Bone marrow (tissue), 2 donors: ENCODE results near the gene EXOSC3.
"Not testable (repeated sequence)": the region's sequence is repeated elsewhere in the genome, so short reads cannot be mapped to it uniquely, and the experiment has no call there.

ENCODE experiments used
- DNase-seq, 2 donors: peaks; one replicate each; lab custom pipeline; 2025; lab: John Stamatoyannopoulos, UW

EXOSC3 gene

DNA sequence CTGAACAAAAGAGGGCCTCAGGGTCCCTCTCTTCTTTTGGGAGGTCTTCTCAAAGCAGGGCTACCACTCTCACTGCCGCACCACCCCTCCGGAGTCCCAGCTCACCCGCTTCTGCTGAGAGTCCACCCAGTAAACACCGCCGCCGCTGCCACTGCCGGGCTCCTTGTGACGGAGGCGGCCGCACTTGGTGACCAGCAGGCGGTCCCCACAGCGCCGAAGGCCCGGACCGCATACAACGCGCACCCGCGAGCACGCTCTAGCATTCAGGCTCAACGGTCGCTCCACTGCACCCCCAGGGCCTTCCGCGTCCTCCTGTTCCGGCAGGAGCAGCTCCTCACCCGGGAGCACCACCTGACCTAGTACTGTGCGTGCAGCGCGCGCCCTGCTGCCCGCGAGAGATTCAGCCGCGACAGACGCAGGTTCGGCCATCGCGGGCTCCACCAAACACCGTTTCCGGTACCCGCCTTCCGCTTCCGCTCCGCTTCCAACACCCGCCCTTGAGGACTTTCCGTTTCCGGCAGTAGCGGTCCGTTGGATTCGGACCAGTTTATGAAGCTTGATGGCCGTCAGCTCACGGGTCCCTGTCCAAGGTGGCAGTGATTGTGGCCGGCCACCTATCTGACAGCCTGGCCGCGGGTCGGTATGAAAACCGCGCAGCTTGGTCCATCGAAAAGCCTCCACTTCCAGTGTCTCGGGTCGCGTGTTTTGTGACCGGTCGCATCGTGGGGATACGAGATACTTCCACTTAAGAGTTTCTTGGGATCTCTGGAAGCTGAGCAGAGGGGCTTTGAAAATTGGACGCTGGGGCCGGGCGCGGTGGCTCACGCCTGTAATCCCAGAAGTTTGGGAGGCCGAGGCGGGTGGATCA is at the start of gene EXOSC3:
TSS of gene EXOSC3 (minus strand) at position 449 of the 868 bp plus-strand sequence. CDS start at position 429, 20 bp downstream.
- peak; percentile 80 for DNase-seq

DNA sequence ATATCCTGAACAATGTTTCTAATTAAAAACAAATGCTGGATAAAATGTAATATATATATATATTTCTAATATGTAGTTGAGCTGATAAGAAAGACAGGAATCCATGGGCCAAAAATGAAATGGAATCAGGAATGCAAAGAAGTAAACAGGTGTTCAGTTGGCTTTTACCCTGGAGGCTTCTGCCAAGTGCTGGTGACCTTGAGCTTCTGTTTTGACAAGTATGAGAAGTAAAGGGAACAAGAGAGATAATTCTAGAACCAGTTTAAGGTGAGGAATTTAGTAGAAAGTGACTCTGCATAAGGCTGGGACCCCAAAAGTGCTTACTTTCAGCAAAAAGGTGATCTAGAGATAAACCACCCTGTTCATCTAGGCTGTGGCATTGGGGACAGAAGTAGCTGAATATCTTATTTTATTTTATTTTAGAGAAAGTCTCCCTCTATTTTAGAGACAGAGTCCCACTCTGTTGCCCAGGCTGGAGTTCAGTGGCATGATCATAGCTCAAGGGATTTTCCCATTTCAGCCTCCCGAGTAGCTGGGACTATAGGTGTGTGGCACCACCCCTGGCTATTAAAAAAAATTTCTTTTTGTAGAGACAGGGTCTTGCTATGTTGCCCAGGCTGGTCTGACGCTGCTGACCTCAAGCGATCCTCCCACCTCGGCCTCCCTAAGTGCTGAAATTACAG is 42.8 kb upstream of the EXOSC3 start:
- DNase-seq: no peak

DNA sequence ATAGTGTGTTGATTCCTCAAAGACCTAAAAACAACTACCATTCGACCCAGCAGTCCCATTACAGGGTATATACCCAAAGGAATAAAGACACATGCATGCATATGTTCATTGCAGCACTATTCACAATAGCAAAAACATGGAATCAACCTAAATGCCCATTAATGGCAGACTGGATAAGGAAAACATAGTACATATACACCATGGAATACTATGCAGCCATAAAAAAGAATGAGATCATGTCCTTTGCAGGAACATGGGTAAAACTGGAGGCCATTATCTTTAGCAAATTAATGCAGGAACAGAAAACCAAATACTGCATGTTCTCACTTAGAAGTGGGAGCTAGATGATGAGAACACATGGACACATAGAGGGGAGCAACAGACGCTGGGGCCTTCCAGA is 40.3 kb upstream of the EXOSC3 start:
- DNase-seq: not testable (repeated sequence)

DNA sequence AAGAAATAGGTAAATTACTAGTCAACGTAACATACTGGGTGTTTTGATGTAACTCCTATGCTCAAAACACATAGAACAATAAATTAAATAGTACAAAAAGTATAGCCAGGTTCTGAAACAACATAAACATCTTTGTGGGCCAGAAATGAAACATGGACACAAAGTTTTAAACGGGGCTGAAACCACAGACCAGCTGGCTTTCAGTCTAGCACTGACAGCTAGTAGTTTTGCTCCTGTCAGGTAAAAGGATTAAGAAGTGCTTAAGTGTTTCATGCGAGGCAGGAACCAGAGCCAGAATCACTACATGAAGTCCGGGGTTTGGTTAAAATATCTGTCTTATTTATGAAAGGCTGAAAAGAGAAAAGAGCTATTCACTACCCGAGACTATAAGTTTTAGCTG is 35.3 kb upstream of the EXOSC3 start:
- no peak for DNase-seq

DNA sequence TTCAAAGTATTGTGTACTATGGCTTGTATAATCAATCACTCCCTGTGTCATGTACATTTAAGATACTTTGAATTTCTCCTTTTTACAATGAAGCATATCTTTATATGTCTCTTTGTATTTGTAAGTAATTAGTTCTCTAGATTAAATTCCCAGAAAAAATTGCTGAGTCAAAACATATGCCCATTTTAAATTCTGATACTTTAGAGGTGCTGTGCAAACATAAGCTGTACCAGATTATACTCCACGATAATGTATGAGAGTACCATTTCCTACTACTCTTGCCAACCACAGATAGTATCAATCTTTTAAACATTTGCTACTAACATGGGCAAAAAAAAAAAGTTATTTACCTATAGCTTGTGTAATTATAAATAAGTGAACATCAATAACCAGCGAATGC is 34.0 kb upstream of the EXOSC3 start:
- DNase-seq: no peak

DNA sequence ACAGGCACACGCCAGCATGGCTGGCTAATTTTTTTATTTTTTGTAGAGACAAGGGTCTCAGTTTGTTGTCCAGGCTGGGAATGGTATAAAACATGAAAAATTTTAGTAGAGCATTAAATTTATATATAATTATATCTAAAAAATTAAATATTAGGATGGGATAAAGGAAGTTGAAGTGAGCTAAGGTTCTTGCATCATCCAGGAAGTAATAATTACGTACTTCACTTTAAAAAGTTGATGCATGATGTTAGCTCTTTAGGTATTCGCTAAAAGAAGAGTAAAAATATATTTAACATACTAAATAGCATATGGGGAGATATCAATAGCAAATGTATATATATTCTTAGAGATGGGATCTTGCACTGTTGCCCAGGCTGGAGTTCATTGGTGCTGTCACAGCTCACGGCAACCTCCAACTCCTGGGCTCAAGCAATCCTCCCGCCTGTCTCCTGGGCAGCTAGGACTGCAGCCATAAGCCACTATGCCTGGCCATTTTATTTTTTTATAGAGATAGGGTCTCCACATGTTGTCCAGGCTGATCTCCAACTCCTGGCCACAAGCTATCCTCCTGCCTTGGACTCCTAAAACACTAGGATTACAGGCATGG is 28.0 kb upstream of the EXOSC3 start:
- no peak for DNase-seq

DNA sequence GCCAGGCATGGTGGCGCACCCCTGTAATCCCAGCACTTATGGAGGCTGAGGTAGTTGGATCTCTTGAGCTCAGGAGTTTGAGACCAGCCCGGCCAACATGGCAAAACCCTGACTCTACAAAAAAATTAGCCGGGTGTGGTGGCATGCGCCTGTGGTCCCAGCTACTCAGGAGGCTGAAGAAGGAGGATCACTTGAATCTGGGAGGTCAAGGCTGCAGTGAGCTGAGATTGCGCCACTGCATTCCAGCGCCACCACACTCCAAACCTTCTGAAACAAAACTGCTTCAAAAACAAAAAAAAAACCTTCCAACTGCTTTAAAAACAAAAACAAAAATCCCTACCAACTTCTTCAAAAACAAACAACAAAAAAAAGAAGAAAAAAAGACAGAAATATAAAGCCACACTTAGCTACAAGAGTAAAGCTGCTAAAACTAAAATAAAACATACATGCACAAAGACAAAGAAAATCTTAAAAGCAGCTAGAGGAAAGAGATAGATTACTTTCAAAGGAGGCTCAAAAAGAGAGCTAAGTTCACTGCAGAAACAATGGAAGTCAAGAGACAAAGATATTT is 27.1 kb upstream of the EXOSC3 start:
- no peak for DNase-seq

DNA sequence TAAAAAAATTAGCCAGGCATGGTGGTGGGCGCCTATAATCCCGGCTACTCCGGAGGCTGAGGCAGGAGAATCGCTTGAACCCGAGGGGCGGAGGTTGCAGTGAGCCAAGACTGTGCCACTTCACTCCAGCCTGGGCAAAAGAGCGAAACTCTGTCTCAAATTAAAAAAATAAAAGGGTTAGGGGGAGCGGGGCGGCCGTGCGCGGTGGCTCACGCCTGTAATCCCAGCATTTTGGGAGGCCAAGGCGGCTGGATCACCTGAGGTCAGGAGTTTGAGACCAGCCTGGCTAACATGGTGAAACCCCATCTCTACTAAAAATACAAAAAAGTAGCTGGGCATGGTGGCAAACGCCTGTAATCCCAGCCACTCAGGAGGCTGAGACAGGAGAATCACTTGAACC is 24.8 kb upstream of the EXOSC3 start:
- DNase-seq: not testable (repeated sequence)

DNA sequence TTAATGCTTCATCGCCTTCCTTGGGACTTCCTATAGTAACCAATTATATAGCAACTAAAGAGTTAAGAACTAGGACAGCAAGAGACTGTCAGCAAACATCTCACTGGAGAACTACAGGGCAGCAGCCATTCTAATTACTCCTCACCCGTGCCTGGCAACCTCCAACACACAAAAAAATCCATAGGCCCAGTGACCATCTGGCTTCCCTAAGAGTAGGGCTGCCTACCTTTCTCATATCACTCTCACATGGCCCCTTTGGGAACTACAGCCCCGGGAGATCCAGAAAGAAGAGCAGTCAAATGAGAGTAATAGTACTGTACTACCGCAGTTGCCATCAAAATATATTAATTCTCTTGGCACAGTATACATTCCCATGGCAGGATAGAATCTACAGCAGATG is 21.4 kb upstream of the EXOSC3 start:
- no peak for DNase-seq

DNA sequence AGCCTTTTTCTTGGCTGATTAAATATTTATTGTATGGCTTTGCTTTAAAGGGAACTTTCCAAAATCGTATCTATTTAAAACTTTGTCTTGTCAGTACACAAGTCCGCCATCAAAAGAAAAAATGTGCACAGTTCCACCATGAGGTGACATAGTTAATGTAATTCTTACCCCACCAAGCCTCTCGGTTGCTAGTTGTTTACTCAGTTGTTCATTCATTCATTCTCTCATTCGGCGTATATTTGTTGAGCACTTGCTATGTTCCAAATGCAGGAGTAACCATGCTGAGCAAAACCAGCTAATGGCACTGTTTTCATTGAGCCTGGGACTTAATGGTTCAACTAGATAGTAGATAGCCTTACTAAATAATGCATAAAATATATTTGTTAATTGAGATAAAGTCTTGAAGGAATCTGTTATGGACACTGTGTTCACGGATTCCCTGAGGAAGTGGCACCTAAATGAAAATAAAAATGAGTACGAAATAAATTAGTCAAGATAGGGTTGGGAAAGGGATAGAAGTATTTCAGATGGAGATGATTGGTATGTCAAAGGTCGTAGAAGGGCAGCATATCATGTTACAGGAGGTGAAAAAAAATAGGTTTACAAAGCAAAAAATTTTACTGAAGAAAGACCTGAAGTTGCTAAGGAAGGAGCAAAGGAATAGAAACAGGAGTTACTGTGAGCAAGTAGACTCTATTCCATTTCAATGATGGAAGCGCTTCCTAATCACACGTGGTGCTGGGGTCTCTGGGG is 17.3 kb upstream of the EXOSC3 start:
- DNase-seq: no peak

DNA sequence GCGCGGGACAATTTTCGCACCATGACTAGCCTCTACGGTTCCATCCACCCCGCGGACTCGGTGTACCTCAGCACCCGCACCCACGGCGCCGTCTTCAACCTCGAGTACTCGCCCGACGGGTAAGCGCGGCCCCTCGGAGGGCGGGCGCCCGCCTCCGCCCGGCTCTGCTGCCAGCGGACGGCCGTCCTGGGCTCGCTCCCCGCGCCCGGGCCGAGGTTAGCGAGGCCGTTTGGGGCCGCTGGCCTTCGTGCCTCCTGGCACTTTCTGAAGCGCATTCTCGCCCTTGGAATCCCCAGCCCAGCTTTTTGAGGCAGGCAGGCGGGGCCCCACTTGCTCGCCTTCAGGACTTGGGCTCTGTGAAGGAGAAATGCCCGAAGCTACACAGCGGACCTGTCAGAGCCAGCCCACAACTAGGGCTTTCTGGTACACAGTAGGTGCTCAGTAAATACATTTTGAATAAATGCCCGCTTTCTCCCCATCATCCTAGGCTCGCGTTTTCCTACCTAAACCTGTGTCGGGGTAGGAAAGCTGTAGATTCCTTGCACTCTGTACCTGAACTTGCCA is 16.5 kb upstream of the EXOSC3 start:
- DNase-seq: peak in 1 of 2 donors; percentile 43

DNA sequence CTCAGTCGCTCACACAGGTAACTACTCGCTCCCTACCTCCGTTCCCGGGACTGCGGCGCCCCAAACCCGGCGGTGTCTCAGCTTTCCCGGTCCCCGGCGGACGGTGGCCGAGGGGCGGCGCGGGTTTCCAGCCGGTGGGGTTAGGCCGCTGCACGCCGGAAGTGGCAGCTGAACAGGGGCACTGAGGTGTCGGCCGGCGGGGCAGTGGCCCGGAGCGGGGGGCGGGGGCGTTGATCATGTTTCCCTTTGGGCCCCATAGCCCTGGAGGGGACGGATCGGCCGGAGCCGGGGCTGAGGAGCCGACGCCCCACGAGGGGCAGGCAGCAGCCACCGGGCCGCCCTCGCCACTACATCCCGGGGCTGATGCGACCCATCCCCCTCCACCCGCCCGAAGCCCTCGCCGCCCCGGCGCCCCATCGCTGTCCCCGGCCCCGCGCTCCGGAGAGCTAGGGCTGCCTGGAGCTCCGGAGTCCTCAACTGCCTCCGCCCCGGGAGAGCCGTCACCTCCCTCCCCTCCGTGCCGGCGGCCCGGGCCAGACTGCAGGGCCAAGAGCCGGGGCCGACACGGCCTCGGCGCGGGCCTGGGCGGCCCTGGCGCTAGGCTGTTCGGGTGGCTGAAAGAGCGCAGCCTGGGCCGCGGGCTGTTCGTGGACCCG is 15.9 kb upstream of the EXOSC3 start, which contains the start of gene DCAF10:
TSS of gene DCAF10 (plus strand) at position 167 of the 656 bp plus-strand sequence. CDS start at position 237, 70 bp downstream.
- DNase-seq: peak; percentile 46 to 90

DNA sequence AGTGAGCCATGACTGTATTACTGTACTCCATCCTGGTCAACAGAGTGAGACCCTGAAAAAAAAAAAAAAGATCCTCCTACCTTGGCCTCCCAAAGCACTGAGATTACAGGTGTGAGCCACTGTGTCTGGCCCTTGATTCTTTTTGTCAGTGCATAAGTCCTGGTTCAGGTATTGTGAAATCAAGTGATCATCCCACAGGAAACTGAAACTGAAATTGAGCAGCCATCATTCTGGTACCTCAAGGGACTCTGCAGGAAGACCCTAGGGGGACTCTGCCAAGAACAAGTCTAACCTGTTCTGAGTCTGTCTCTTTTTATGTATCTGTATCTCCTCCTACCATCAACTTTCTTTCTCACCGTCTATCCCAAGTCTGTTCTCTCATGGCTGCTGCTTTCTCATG is 13.8 kb upstream of the EXOSC3 start:
- DNase-seq: no peak

DNA sequence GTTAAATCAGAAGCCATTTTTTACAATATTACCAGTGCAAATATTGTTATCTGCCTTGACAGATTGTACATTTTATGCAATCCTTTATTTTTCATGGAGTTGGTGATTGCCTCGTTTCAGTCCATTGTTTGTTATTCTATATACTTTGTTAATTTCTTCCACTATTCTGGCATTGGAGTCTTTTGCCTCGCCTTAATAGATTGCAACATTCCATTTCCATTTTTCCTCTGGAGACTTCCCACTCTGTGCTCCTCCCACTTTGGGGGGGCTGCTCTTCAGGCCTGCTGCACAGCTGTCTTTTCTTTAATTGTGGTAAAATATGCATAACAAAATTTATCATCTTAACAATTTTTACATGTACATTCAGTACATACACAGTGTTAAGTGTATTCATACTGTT is 11.4 kb upstream of the EXOSC3 start:
- DNase-seq: no peak

DNA sequence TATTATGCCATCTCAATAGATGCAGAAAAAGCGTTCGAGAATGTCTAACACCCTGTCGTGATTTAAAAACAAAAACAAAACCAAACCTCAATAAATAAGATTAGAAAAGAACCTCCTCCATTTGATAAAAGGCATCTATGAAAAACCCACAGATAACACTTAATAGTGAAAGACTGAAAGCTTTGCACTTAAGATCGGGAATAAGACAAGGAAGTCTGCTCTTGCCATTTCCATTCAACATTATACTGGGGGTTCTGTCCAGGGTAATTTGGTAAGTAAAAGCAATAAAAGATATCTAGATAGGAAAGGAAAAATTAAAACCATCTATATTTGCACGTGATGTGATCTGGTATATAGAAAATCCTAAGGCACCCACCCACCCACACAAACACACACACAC is 7.3 kb upstream of the EXOSC3 start:
- no peak for DNase-seq

DNA sequence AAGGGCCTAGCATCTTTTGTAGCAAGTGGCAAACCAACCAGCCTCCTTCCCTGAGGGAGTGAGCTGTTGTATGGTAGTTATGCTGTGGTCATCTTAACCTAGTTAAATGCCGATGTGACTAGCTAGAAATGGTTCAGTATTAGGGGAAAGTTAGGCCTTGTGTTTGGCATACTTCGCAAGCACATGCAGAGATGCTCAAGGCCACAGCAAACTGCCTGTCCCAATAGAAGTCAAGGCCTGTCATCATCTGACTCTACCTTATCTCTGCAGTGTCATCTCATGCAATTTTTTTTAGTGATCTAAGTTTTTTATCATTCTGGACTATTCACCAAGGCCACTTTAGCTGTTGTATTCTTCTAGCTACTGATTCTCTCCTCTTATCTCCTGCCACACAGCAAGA is 5.2 kb upstream of the EXOSC3 start:
- no peak for DNase-seq

DNA sequence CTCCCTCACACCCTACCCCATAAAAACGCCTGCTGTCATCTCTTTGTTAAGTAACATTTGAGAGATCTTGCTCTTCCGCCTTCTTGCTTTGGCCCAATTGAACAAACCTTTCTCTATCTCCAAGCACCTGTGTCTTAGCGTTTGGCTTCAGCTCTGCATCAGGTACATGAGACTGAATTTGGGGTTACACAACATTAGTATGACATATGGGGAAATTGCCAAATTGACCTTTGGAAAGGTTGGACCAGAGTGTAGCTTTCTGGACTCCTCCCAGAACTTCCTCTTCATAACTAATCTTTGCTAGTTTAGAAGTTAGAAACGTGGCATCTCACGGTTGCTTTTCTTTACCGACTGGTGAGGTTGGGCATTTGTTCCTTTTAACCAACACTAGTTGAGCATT is 3.5 kb upstream of the EXOSC3 start:
- DNase-seq: no peak

DNA sequence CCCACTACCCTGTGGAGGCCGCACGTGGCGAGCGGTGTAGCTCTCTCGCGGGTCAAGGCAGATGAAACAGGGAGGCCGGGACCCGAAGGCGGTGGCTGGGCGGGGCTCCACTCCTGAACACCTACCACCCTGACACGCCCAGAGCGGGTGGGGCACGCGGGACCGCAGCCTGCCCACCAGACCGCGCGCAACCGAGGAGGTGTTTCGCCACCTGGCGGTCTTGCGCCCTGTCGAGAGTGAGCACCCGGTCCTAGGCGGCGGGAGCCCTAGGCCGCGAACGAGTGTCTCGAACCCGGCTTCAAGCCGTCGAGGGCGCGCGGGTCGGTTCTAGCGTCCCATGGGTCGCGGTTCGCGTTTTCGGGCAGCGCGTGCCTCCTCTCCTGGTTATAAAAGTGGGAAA is 2.2 kb upstream of the EXOSC3 start:
- no peak for DNase-seq

DNA sequence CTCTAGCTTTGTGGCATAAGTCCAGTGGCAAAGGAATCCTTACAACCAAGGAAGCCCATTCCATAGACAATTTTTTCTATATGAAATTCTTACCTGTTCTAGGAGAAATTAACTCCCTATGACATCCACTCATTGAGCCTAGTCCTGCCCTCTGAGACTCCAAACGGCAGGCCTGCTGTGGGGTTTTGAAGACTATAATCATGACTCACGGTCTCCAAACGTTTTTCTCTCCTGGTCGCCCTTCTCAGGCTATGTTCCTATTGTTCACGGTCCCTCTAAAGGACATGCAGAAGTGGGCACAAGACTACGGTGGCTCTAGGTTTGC is 611 bp downstream of the EXOSC3 start:
- no peak for DNase-seq

DNA sequence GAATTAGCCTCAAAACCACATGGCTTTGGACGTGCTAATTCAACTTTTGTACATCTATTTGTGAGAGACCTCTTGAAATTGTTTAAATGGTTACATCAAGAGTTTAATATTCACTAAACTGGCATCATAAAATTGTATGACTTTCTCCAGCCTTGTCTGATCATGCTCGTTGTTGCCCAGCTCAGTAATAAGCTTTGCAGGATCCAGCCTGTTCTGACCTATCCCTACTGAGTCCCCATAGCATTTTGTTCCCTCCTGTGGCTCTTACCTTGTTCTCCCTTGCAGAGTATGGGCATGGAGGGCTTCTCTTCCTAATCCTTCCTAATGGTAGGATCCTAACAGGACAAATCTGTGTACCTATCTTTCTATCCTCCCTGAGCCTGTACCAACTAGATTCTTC is 6.3 kb downstream of the EXOSC3 start:
- no peak for DNase-seq

DNA sequence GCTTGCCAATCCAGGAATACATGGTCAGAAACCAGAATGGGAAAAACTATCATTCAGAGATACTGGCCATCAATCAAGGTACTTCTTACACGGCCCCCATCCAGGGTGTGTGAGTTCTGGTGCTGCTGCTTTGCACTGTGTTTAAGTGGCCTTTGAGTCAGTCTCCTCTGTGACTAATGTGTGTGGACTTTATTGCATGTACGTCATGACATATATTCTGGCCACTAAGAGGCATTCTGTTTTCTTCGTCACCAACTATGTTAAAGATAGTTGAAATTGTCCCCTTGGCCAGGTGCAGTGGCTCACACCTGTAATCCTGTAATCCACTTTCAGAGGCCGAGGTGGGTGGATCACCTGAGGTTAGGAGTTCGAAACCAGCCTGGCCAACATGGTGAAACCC is 8.5 kb downstream of the EXOSC3 start:
- DNase-seq: no peak
